HL-60 (cell line): ENCODE results near the gene CDC42EP1.
"Not testable (repeated sequence)": the region's sequence is repeated elsewhere in the genome, so short reads cannot be mapped to it uniquely, and the experiment has no call there.

ENCODE experiments used
- GABPA ChIP-seq: IDR thresholded peaks from 2 replicates; pipeline ENCODE4 v1.6.1; 2012; ENCODE audit warnings: low read depth
- SPI1 ChIP-seq: IDR thresholded peaks from 2 replicates; pipeline ENCODE4 v1.6.1; 2012; ENCODE audit warnings: low read depth, mild to moderate bottlenecking, borderline replicate concordance

GRCh38 chr22:37550921-37551320 lies 9.4 kb upstream of the CDC42EP1 start:
- not testable (repeated sequence) for TF ChIP-seq SPI1, GABPA
